Measurements from ENCODE around the gene RCE1.

- TF ChIP-seq SP2 (tag by site-specific recombination; IDR thresholded peaks at IDR 0.05) (no peak), ZFP37 (tag by site-specific recombination; IDR thresholded peaks at IDR 0.05) (no peak)
- TF ChIP-seq, protein P1, sequence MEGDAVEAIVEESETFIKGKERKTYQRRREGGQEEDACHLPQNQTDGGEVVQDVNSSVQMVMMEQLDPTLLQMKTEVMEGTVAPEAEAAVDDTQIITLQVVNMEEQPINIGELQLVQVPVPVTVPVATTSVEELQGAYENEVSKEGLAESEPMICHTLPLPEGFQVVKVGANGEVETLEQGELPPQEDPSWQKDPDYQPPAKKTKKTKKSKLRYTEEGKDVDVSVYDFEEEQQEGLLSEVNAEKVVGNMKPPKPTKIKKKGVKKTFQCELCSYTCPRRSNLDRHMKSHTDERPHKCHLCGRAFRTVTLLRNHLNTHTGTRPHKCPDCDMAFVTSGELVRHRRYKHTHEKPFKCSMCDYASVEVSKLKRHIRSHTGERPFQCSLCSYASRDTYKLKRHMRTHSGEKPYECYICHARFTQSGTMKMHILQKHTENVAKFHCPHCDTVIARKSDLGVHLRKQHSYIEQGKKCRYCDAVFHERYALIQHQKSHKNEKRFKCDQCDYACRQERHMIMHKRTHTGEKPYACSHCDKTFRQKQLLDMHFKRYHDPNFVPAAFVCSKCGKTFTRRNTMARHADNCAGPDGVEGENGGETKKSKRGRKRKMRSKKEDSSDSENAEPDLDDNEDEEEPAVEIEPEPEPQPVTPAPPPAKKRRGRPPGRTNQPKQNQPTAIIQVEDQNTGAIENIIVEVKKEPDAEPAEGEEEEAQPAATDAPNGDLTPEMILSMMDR (tag by site-specific recombination; IDR thresholded peaks at IDR 0.05): no peak
- TF ChIP-seq, protein P2, sequence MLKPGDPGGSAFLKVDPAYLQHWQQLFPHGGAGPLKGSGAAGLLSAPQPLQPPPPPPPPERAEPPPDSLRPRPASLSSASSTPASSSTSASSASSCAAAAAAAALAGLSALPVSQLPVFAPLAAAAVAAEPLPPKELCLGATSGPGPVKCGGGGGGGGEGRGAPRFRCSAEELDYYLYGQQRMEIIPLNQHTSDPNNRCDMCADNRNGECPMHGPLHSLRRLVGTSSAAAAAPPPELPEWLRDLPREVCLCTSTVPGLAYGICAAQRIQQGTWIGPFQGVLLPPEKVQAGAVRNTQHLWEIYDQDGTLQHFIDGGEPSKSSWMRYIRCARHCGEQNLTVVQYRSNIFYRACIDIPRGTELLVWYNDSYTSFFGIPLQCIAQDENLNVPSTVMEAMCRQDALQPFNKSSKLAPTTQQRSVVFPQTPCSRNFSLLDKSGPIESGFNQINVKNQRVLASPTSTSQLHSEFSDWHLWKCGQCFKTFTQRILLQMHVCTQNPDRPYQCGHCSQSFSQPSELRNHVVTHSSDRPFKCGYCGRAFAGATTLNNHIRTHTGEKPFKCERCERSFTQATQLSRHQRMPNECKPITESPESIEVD (tag by site-specific recombination; IDR thresholded peaks at IDR 0.05): no peak
Measured at GRCh38 chr11:66869567-66869870, 26.3 kb downstream of the RCE1 start.
